NOMO-1 (cell line): ENCODE measurements around the gene TMEM132C.

Experiments
- DNase-seq, 2 experiments: peaks; one replicate each; lab custom pipeline; 2025; ENCODE audit not compliant: unreplicated experiment in 2 of 2; lab: John Stamatoyannopoulos, UW

TMEM132C gene

DNA sequence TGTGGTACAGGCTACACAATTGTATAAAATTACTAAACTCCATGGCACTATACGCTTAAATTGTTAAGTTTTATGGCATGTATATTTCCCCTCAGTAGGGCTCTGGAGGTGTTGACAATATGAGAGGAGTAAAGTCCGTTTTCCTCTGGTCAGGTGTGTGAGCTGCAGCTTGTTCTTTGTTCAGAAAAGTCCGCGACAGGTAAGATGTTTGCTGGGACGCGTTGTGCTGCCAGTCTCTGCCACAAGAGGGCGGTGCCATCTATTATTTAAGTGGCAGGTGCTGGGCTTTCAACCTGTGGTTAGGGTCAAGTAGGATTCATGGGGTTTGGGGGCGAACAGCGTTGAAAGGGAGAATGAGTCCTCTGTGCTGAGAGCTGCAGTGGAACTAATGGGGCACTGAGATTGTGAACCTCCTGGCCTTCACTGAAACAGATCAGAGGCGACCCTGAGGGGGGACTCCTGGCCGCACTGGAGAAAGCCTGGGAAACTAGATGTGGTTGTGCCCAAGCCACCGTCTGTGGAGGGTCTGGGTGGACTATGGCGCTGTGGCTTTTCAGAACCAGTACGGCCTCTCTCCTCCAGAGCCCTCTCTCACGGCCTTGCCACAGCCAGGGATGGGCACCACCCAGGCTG is 377.8 kb downstream of the TMEM132C start:
- peak in 1 of 2 experiments; percentile 4 for DNase-seq

GRCh38 chr12:128649902-128650301 is 382.9 kb downstream of the TMEM132C start:
- no peak for DNase-seq

DNA sequence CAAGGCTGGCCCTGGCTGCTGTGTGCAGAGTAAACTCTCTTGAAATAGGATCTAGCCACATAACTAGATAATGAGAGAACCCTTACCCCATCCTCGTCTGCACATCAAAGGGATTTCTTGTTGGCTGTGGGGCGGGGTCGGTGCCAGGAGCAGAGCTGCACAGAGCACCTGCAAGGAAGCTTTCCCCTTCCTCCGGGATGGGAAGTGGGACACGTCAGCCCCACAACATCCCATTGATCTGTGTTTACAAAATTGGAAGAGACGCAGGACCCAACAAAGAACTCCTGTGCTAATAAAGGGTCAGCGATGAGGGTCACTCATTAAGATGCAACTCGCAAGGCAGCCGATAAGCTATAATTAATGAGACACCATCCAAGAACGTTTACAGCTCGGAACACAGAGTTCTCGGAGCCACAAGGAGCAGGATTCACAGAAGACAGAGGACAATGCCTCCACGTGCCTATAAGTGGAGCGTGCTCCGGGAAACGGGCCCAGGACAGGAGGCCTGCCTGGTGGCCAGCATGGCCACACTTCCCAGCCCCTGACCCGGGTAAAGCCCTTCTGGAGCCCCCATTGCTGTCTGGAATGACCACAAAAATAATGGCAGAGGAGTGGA is 385.3 kb downstream of the TMEM132C start:
- no peak for DNase-seq

DNA sequence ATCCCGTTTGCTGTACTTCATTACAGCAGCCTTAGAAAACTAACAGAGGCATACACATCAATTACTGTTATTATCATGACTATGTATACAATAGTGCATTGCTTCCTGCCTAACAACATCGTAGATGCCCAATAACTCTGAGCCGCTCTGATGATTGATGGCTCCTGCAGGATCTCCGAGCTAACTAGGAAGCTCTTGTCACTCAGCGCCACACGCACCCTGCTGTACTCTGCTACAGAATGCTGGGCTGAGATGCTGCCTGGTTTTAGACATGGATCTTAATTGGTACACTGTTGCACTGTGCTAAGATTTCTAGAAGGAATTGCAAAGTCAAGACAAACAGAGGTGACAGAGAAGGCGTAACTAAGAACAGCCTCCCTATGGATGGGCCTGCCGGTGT is 387.5 kb downstream of the TMEM132C start:
- DNase-seq, result no peak

GRCh38 chr12:128657378-128657777 is 390.4 kb downstream of the TMEM132C start:
- no peak for DNase-seq

DNA sequence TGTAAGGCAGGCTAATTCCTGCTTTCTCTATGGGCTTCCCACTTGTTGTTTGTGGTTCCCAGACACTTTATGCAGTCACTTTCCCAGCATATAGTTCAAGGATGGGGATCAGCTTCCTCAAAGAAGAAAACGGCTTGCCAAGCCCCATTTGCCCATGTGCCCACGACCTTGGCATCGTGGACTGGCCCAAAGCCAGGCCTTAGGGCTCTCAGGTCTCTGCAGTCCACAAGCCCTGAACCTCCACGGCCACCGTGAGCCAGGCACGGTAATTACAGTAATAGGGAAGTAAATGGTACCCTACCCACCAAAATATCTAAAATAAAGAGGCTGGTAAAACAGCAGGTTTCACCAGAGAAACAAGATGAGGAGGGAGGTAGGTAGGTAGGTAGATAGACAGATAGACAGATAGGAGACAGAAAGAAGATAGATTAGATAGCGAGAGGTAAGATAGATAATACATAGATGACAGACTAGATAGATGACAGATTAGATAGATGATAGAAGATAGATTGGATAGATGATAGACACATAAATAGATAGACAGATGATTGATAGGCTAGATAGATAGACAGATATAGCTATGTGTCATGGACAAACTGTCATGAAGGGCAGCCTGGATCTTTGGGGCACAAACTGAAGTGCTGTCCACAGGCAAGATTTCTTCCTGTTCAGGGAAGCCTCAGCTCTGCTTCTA is 393.7 kb downstream of the TMEM132C start:
- no peak for DNase-seq

DNA sequence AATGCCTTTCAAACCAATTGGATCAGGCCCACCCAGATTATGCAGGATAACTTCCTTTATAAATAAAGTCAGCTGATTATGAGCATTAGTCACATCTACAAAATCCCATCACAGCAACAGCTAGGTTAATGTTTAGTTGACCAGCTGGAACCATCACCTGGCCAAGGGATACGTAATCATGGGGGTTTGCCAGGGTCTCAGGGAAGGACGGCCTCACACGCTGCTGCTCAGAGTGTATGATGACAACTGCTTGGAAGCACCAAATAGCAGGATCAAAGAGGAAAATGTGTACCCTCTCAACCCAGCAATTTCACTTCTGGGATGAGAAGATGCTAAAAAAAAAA is 394.2 kb downstream of the TMEM132C start:
- no peak for DNase-seq

DNA sequence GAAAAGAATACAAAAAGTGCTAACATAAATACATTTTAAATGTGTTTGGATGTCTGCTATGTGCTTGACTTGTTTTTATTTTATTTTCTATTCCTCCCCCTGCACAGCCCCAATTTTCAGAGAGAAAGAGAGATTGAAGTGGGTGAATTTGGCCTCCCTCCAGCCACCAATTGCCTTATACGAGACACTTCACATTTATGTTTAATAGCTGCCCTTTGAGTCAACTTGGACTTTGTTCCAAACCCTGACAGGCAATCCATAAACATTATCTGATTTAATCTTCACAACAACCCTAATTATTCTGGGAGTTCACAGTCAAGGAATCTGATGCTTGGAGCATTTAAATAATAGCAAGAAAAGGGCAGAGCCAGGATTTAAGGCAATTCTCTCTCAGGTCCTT is 395.1 kb downstream of the TMEM132C start:
- no peak for DNase-seq

- DNase-seq, result no peak
Observed at GRCh38 chr12:128664501-128664900, 397.5 kb downstream of the TMEM132C start.

DNA sequence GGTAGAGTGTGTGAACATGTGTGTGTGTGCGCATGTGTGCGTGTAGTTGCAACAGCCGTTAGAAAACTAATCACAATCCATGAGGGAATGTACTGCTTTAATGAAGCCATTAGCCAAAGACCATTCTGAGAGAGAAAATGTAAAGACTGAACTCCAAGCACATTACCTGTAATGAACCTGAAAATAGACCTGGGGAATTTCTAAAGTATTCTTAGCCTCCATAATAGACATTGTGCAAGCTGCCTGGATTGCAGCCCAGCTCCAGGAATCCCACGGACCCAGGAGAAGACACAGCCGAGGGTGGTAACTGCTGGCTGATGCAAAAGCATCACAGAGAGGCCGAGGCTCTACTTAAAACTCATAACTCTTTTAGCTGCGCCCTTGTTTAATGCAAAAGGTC is 400.2 kb downstream of the TMEM132C start:
- DNase-seq, result no peak

GRCh38 chr12:128671528-128672042 is 404.6 kb downstream of the TMEM132C start:
- no peak for DNase-seq

GRCh38 chr12:128672428-128672827 is 405.5 kb downstream of the TMEM132C start:
- DNase-seq, result no peak

DNA sequence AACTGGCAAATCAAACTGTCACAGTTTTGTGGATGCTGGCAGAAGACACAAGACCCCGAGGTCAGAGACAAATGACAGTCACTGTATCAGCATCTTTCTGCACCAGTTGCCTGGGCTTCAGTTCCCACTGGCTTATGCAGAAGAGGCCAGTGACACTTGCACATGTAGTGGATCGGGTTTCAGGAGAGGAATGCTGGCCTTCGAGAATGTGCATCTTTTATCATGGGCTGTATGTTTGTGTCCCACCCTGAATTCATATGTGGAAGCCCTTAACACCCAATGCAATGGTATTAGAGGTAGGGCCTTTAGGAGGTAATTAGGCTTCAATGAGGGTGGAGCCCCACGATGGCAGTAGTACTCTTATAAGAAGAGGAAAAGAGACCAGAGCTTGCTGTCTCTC is 405.9 kb downstream of the TMEM132C start:
- no peak for DNase-seq

- no peak for DNase-seq
Observed at GRCh38 chr12:128675576-128675975, 408.6 kb downstream of the TMEM132C start.

- no peak for DNase-seq
Observed at GRCh38 chr12:128680555-128680954, 413.6 kb downstream of the TMEM132C start.

DNA sequence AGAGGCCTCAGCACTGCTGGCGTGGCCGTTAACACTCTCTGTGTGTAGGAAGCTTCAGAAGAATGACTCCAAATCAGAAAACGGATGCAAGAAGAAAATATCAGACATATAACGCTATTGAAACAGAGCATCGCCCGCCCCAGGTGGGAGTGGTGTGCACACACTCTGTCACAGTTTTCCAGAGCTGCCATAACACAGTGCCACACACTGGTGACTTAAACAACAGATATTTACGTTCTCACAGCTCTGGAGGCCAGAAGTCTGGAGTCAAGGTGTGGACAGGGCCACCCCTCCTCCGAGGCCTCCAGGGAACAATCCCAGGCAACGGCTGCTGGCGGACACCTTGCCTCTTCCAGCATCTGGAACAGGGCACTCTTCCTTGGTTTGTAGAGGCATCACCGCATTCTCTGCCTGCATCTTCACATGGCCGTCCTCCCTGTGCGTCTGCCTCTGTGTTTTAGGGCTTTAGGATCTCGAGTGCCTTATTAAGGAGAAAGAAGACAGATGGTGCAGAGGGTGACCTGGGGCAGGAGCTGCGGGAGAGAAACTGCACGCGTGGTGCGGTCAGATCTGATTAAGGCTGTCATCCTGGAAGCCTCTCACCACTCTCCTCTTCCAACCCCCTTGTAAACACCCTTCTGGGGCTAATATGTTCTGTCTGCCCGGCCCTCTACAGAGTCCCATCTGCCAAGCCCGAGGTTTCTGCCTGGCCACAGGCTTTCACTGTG is 415.7 kb downstream of the TMEM132C start:
- DNase-seq, result no peak

DNA sequence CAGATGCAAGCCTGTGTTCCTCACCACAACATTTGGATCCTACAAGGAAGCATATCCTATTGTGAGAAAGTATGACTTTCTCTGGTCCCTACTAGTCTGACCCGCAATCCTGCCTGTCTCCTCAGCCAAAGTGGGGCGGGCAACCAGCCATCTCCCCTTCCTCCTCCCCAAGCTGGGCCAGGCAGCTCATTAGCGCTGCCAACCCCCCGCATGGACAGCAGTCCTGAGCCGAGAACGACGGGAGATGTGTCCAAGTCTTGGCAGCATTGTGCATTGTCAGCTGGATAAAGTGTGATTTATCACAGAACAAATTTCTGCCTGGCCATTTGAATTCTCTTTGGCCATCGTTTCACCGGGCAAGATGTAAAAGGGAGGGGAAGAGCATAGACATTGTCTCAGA is 417.4 kb downstream of the TMEM132C start:
- DNase-seq, result no peak

DNA sequence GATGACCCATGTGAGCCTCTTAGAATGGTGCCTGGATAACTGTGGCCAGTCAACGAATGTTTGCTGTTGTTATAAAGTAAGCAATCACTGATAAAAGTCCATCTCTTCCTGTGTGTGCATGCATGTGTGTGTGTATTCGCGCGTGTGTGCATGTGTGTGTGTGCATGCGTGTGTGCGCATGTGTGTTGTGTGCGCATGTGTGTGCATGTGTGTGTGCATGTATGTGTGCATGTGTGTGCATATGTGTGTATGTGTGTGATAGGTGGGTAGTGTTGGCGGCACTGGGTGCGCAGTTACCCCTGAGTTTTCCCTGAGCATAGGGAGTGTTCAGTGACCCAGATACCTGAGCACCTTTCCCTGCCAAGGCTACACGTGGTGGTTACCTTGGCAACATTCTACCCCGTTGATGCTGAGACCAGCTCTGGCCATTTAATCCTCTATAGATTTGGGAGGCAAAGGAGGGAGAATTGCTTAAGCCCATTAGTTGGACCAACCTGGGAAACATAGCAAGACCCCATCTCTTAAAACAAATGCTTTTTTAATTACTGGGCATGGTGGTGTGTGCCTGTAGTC is 419.0 kb downstream of the TMEM132C start:
- DNase-seq, result no peak

DNA sequence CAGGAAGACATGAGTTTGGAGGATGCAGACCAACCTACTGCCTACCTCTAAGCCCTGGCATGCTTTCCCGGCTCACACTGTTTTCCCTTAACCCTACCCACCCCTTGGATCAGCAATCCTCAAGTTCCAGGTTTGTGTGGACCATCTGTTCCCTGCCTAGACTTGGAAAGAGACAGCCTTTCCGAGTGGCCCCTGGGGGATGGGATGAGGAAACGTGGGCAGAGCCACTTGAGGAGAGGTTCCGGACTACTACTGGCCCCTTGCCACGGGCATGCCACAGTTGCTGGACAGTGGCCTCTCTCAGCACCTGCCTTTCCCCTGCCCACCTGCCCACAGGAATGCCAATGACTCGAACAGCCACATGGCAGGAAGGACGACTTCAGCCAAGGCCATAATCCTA is 420.9 kb downstream of the TMEM132C start:
- no peak for DNase-seq

DNA sequence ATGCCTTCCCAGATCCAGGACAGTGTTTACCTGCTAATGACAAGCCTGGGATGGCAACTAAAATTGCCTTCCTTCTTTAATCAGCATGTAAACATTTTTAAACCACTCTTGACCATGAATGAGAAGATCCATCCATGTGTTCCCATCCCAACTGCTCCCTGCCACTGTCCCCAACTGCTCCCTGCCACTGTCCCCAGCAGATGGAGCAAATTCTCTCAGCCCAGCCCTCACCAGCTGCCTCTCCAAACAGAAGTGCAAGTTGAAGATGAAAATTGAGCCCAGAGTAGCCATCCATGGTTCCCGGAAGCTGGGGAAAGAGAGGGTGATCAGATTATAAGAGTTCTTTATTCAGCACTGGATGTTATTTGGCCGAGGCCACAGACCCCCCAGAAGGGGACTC is 423.7 kb downstream of the TMEM132C start:
- DNase-seq, result no peak

GRCh38 chr12:128693115-128693514 is 426.1 kb downstream of the TMEM132C start:
- no peak for DNase-seq
